HepG2 (cell line): ENCODE data around the gene CDC42EP1. TPM values are rescaled to one million over a fixed set of nuclear protein-coding genes. Genes with fewer than 3 reads are reported as not detected.
A peak's percentile ranks its signal among the peaks of the same experiment; 100 is the strongest.

Experiments used
- AGO1 ChIP-seq: fragments of 200-400 bp; formaldehyde crosslinking; IDR thresholded peaks from 2 replicates; pipeline ENCODE4 v1.6.1; 2017; ENCODE audit warnings: mild to moderate bottlenecking, low read depth, low read length, moderate library complexity; ENCODE audit not compliant: poor library complexity, severe bottlenecking
- AKAP8 ChIP-seq: sonication (generic); formaldehyde crosslinking; IDR thresholded peaks from 2 replicates; pipeline ENCODE4 v1.5.1; 2020; ENCODE audit warnings: mild to moderate bottlenecking, missing genetic modification reagents
- ARHGAP35 ChIP-seq: sonication (generic); formaldehyde crosslinking; IDR thresholded peaks from 2 replicates; pipeline ENCODE4 v1.9.0; 2022; ENCODE audit warnings: mild to moderate bottlenecking, inconsistent platforms, moderate library complexity, missing genetic modification reagents, borderline replicate concordance
- ATRX ChIP-seq: sonication (generic); formaldehyde crosslinking; IDR thresholded peaks from 2 replicates; pipeline ENCODE4 v1.4.0; 2020; ENCODE audit warnings: missing genetic modification reagents, borderline replicate concordance
- CCAR2 ChIP-seq: fragments of 200-400 bp; formaldehyde crosslinking; optimal IDR thresholded peaks from 2 replicates; pipeline ENCODE3; 2018; ENCODE audit warnings: low read depth, mild to moderate bottlenecking, low read length, moderate library complexity
- DNMT3B ChIP-seq: conservative IDR thresholded peaks from 2 replicates; pipeline ENCODE4 v1.6.1; 2016; ENCODE audit warnings: missing biosample characterization, control low read depth
- ETV6 ChIP-seq: sonication (generic); formaldehyde crosslinking; conservative IDR thresholded peaks from 2 replicates; pipeline ENCODE4 v1.4.0; 2020; ENCODE audit warnings: missing genetic modification reagents
- KAT8 ChIP-seq: IDR thresholded peaks from 2 replicates; pipeline ENCODE4 v1.6.1; 2016; ENCODE audit warnings: missing genetic modification reagents, missing compliant biosample characterization
- SRF ChIP-seq: IDR thresholded peaks from 2 replicates; pipeline ENCODE4 v1.6.1; 2011; ENCODE audit warnings: mild to moderate bottlenecking, low read depth, low read length, moderate library complexity
- ZNF782 ChIP-seq: sonication (generic); formaldehyde crosslinking; IDR thresholded peaks from 2 replicates; pipeline ENCODE4 v1.4.0; 2020; ENCODE audit warnings: missing genetic modification reagents, mild to moderate bottlenecking, borderline replicate concordance
- polyA plus RNA-seq, 8 experiments: library from polyadenylated mRNA; depleted of rRNA in 3 of 8; stranded (reverse) in 7 of 8; unstranded in 1 of 8; fragments of >200 nt; fragmentation: Illumina TruSeq in 4 of 8; extraction: Trizol in 4 of 8; gene quantifications; 2 replicates each; pipeline versions ENCODE4 v1.2.1 to v1.2.3, GENCODE V29; 2011 to 2016; ENCODE audit warnings: low read depth in 4 of 8, missing spikeins in 1 of 8, mixed read lengths in 1 of 8; ENCODE audit not compliant: insufficient read depth in 1 of 8
- total RNA-seq, 5 experiments: library from RNA; depleted of rRNA; stranded (reverse); fragments of >200 nt; fragmentation: Illumina TruSeq; extraction: Trizol; gene quantifications; 2 replicates each; pipeline ENCODE4 v1.2.3, GENCODE V29; 2016; ENCODE audit warnings: low read depth in 1 of 5
- TF ChIP-seq, protein P1 (sequence below), 2 experiments: sonication (generic) in 1 of 2; formaldehyde crosslinking in 1 of 2; IDR thresholded peaks; 2 replicates each; pipeline versions ENCODE4 v1.4.0 to v1.6.1; 2016 to 2020; ENCODE audit warnings: borderline replicate concordance in 1 of 2, low read depth in 1 of 2, mild to moderate bottlenecking in 1 of 2, missing genetic modification reagents in 1 of 2
- TF ChIP-seq, protein P2 (sequence below): sonication (generic); formaldehyde crosslinking; IDR thresholded peaks from 2 replicates; pipeline ENCODE4 v1.4.0; 2020; ENCODE audit warnings: missing genetic modification reagents
- TF ChIP-seq, protein P3 (sequence below): sonication (generic); formaldehyde crosslinking; IDR thresholded peaks from 2 replicates; pipeline ENCODE4 v1.4.0; 2020; ENCODE audit warnings: missing genetic modification reagents
- TF ChIP-seq, protein P4 (sequence below): sonication (generic); formaldehyde crosslinking; IDR thresholded peaks from 2 replicates; pipeline ENCODE4 v1.9.0; 2021; ENCODE audit warnings: missing genetic modification reagents, borderline replicate concordance

CDC42EP1 gene
- total and polyA plus RNA-seq, 2 of the 13 experiments (the other 11 are each of a cell fraction or from before 2014, with no cell fraction given) = 17.1 to 29.5 TPM

DNA sequence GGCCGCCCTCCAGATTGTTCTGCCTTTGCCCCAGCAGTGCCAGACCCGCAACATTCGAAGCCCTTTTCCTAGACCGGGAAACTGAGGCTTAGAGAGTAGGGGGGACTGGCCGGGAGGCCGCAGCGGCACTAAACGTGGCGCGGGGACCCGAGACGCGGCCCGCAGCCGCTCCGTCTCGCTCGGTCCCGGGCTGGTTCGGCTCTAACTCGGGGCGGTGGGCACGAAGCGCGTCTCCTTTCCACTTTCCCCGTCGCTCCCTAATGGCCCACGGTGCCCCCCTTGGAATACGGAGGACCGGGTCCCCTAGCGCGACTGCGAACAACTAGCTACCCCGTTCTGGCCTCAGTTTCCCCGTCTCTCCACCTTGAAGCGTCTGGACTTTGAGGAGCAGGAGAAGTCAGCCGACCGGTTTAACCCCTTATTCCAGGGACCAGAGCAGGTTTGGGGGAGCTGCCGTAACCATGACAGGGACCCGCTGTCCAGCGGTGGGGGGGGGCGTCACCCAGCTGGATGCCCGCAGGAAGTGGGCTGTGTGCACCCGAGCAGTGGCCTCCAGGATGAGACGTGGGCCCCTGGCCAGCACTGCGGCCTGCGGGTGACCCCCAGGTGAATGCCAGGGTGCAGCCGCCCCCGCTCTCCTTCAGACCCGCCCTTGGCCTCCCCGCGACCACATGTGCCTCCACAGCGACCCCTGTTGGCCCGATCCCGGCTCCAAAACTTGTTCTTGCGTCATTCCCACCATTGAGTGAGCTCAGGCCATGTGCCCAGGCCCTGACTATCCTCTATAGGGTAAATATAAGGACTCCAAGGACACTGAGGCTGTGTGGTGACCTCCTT lies 1.1 kb downstream of the CDC42EP1 start (continued):
- TF ChIP-seq, protein P1, sequence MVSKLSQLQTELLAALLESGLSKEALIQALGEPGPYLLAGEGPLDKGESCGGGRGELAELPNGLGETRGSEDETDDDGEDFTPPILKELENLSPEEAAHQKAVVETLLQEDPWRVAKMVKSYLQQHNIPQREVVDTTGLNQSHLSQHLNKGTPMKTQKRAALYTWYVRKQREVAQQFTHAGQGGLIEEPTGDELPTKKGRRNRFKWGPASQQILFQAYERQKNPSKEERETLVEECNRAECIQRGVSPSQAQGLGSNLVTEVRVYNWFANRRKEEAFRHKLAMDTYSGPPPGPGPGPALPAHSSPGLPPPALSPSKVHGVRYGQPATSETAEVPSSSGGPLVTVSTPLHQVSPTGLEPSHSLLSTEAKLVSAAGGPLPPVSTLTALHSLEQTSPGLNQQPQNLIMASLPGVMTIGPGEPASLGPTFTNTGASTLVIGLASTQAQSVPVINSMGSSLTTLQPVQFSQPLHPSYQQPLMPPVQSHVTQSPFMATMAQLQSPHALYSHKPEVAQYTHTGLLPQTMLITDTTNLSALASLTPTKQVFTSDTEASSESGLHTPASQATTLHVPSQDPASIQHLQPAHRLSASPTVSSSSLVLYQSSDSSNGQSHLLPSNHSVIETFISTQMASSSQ (IDR thresholded peaks at IDR 0.05; ENCODE audit: low read depth) = no peak
- TF ChIP-seq, protein P1 (CRISPR knock-in tag; IDR thresholded peaks at IDR 0.05; ENCODE audit: borderline replicate concordance) = no peak; the same call in none of the 2 replicates
- TF ChIP-seq, protein P2, sequence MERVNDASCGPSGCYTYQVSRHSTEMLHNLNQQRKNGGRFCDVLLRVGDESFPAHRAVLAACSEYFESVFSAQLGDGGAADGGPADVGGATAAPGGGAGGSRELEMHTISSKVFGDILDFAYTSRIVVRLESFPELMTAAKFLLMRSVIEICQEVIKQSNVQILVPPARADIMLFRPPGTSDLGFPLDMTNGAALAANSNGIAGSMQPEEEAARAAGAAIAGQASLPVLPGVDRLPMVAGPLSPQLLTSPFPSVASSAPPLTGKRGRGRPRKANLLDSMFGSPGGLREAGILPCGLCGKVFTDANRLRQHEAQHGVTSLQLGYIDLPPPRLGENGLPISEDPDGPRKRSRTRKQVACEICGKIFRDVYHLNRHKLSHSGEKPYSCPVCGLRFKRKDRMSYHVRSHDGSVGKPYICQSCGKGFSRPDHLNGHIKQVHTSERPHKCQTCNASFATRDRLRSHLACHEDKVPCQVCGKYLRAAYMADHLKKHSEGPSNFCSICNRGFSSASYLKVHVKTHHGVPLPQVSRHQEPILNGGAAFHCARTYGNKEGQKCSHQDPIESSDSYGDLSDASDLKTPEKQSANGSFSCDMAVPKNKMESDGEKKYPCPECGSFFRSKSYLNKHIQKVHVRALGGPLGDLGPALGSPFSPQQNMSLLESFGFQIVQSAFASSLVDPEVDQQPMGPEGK (CRISPR knock-in tag) = peak; percentile 98
- TF ChIP-seq AGO1 = peak; percentile 51
- TF ChIP-seq ZNF782 (CRISPR knock-in tag) = no peak
- peak; percentile 62 for TF ChIP-seq KAT8 (CRISPR knock-in tag)
- no peak for TF ChIP-seq CCAR2
- TF ChIP-seq, protein P3, sequence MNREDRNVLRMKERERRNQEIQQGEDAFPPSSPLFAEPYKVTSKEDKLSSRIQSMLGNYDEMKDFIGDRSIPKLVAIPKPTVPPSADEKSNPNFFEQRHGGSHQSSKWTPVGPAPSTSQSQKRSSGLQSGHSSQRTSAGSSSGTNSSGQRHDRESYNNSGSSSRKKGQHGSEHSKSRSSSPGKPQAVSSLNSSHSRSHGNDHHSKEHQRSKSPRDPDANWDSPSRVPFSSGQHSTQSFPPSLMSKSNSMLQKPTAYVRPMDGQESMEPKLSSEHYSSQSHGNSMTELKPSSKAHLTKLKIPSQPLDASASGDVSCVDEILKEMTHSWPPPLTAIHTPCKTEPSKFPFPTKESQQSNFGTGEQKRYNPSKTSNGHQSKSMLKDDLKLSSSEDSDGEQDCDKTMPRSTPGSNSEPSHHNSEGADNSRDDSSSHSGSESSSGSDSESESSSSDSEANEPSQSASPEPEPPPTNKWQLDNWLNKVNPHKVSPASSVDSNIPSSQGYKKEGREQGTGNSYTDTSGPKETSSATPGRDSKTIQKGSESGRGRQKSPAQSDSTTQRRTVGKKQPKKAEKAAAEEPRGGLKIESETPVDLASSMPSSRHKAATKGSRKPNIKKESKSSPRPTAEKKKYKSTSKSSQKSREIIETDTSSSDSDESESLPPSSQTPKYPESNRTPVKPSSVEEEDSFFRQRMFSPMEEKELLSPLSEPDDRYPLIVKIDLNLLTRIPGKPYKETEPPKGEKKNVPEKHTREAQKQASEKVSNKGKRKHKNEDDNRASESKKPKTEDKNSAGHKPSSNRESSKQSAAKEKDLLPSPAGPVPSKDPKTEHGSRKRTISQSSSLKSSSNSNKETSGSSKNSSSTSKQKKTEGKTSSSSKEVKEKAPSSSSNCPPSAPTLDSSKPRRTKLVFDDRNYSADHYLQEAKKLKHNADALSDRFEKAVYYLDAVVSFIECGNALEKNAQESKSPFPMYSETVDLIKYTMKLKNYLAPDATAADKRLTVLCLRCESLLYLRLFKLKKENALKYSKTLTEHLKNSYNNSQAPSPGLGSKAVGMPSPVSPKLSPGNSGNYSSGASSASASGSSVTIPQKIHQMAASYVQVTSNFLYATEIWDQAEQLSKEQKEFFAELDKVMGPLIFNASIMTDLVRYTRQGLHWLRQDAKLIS = 0 out of 2 replicates have a peak, but pooled peaks have one; percentile 24
- TF ChIP-seq AKAP8 (CRISPR knock-in tag) = no peak; the same call in none of the 2 replicates
- TF ChIP-seq ARHGAP35 = peak; percentile 51; the same call in 1 of the 2 replicates
- peak; percentile 71; the same call in 1 of the 2 replicates for TF ChIP-seq ETV6 (CRISPR knock-in tag)
- no peak for TF ChIP-seq DNMT3B (CRISPR knock-in tag)
- TF ChIP-seq, protein P4, sequence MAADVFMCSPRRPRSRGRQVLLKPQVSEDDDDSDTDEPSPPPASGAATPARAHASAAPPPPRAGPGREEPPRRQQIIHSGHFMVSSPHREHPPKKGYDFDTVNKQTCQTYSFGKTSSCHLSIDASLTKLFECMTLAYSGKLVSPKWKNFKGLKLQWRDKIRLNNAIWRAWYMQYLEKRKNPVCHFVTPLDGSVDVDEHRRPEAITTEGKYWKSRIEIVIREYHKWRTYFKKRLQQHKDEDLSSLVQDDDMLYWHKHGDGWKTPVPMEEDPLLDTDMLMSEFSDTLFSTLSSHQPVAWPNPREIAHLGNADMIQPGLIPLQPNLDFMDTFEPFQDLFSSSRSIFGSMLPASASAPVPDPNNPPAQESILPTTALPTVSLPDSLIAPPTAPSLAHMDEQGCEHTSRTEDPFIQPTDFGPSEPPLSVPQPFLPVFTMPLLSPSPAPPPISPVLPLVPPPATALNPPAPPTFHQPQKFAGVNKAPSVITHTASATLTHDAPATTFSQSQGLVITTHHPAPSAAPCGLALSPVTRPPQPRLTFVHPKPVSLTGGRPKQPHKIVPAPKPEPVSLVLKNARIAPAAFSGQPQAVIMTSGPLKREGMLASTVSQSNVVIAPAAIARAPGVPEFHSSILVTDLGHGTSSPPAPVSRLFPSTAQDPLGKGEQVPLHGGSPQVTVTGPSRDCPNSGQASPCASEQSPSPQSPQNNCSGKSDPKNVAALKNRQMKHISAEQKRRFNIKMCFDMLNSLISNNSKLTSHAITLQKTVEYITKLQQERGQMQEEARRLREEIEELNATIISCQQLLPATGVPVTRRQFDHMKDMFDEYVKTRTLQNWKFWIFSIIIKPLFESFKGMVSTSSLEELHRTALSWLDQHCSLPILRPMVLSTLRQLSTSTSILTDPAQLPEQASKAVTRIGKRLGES (CRISPR knock-in tag) = peak; percentile 87
- TF ChIP-seq ATRX (CRISPR knock-in tag) = no peak
- TF ChIP-seq SRF = 0 out of 2 replicates have a peak, but pooled peaks have one; percentile 58
